GM19324 (cell line): ENCODE data around the gene NPAS1.

Source experiments
- ATAC-seq: cut with Tn5 transposase; IDR thresholded peaks from one replicate; pipeline ENCODE4 v1.9.1; 2021; ENCODE audit warnings: mild to moderate bottlenecking, moderate library complexity; ENCODE audit not compliant: unreplicated experiment, low FRiP score

NPAS1 gene, protein sequence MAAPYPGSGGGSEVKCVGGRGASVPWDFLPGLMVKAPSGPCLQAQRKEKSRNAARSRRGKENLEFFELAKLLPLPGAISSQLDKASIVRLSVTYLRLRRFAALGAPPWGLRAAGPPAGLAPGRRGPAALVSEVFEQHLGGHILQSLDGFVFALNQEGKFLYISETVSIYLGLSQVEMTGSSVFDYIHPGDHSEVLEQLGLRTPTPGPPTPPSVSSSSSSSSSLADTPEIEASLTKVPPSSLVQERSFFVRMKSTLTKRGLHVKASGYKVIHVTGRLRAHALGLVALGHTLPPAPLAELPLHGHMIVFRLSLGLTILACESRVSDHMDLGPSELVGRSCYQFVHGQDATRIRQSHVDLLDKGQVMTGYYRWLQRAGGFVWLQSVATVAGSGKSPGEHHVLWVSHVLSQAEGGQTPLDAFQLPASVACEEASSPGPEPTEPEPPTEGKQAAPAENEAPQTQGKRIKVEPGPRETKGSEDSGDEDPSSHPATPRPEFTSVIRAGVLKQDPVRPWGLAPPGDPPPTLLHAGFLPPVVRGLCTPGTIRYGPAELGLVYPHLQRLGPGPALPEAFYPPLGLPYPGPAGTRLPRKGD

DNA sequence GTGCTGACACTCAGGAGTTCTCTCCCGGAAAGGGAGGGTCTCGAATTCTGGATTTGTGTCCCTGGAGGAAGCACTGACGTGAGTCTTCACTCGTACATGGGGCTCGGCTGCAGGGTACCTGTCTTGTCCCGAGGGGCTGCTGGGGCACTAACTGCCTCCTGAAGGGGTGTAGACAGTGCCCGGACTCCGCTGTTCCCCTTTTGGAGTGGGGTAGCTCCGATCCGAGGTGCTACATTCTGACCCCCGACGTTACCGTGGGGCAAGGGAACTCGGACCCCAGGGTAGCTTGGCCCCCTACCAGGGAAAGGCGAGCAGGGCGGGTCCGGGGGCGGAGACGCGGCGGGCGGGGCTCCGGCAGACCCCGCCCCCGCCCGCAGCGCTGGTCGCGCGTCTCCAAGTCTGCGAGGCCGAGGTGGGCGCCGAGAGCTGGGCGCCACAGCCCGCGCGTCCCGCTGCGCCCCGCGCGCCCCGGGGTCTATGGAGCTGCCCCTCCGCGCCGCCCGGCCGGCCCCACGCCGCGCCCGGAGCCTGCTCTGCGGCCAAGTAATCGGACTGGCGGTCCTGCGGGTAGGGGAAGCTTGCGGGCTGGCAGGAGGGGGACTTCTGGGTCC is at the start of gene NPAS1:
Gene NPAS1 (plus strand): TSS at position 407 of the 611 bp plus-strand sequence. CDS start 1,211 bp downstream, outside the sequence.
- ATAC-seq: no peak

DNA sequence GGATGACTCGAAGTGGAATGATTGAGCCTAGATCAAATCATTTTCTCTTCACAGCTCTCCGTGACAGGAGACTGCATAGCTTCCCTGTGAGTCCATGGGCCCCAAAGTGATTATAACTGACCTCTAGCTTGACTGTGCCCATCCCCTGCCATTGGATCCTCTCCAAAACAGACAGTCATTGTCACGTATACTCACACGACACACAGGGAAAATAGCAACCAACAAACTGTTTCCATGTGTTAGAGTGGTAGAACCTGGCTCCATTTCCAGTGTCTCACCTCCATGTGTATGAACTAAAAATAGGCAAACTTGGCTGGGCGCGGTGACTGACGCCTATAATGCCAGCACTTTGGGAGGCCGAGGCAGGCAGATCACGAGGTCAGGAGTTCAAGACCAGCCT is 48.8 kb upstream of the NPAS1 start:
- no peak for ATAC-seq

DNA sequence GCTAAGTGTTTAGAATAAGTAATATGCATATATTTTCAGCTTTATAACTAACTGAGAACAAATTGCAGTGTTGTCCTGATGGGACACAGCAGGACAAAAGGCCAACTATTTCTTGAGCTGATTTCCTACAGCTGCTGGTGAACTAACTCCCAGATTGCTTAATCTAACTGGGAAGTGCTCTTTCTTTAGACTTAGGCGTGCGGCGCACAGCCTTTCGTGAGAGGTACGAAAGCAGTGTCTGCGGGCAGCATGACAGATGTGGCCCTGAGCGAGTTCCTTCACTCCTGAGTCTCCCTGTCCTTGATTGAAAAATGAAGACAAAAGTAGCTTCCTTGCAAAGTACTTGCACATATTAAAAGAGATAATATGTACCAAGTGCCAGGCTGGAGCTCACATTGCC is 47.3 kb upstream of the NPAS1 start:
- ATAC-seq: no peak

DNA sequence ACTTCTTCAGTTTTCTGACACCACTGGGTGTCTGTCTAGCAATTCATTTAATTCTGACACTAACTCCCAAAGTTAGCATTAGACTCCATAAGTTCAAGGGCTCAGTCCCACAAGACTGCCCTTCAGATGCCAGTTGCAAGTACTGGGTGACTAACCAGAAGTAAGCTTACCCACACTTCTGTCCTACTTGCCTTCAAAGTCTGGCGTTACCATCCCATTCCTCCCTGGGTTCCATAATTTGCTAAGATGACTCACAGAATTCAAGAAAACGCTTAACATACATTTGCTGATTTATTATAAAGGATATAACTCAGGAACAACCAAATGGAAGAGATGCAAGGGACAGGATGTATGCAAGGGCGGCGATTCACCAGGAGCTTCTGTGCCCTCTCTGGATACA is 45.5 kb upstream of the NPAS1 start:
- no peak for ATAC-seq

DNA sequence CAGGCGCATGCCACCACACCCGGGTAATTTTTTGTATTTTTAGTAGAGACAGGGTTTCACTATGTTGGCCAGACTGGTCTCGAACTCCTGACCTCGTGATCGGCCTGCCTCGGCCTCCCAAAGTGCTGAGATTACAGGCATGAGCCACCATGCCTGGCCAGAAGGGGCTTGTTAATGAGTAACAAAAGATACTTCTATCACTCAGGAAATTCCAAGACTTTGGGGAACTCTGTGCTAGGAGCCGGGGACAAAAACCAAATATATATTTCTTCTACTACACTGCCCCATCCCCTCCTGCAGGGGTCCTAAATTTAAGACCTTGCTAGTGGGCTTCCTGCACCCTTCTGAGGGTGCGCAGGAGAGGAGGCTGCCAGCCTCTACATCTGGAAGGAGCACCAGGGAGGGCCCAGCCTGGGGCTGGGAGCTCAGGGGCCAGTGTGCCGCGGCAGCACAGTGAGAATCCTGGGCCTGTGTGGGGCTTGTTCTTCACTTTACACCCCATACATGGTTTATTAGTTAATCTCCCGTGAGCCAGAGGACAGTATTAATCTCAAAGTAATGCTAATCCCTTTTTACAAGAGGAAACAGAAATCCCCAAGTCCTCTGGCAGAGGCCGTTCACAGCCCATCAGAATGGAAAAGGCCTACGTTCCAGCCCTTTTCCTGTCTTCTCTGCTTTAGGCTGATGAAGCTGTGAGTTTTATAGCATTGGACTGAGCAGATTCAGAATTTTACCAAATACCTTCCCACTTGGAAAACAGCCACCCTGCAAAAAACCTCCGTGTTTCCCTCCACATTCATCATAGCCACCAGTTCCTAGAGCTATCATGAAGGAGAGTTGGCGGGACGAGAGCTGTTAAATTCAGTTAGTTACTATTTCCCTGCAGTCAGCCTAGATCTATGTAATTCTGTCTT is 44.4 kb upstream of the NPAS1 start:
- no peak for ATAC-seq

DNA sequence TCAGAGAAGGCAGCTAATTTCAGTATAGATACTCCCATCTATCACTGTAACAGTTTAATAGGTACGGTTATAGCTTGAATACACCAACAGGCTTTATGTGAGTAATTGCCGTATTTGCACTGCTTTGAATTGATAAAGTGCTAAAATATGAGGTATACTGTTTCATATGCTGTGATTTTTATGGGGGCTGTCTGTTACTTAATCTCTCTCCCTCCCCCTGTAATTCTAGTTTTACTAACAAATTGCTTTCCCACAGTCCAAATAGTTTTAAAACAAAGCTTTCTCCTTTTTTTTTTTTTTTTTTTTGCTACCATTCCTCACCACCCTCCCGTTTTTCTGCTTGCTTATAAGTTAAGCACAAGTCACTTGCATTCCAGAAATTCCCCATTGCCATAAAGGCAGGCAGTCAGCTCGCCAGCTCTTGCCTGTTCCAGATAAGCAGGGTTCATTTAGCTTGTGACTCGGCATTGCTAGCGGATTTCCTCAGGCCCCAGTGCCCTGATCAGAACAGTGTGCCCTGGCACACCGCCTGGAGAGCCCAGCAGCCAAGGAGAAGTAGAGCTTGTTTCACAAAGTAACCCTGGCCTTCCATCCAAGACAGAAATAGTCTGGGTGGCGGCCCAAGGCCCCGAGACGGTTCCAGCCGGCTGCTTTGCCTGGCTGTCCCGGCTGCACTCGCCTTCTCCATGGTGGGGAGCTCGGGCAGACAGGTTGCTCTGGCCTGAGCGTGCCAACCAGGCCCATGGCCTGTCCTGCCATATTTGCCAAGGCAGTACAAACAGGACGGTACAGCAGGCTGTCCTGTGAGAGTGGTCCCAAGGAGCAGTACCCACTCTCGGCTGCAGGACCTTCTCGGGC is 43.5 kb upstream of the NPAS1 start:
- ATAC-seq: no peak

DNA sequence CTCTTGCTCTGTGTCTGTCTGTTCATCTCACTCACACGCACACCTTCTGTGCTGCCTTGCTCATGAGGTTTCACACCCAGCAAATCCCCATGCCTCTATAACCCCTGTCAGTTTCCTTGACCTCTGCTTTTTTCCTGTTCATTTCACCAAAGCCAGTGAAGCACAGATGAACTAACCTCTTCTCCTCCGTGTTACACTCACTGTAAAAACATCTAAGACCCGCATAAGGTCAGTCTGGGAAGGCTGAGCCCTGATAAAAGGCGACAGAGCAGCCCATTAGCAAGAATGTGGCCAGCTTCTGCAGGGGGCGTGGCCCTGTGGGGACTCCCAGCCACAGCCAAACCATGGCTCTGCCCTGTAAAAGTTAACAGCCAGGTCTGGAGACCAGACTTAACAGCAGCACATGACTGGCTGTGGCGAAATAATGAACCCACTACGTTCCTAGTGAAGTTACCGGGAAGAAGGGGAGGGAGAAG is 42.8 kb upstream of the NPAS1 start:
- ATAC-seq: no peak

DNA sequence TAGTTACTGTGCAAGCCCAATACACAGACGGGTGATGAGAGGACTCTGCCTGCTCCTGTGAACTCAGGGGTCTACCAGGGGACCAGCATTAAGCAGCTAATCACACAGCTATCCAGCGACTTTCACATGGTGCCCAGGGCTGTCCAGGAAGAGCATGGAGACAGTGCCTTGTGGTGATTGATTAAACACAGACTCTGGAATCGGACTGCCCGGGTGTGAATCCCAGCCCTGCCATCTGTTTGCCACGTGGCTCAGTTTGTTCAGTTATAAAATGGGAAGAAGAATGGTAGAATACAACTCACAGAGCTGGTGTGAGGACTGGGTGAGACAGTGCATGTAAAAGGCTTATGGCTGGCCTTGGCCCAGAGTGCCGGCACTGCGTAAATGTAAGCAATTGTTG is 42.1 kb upstream of the NPAS1 start:
- no peak for ATAC-seq

DNA sequence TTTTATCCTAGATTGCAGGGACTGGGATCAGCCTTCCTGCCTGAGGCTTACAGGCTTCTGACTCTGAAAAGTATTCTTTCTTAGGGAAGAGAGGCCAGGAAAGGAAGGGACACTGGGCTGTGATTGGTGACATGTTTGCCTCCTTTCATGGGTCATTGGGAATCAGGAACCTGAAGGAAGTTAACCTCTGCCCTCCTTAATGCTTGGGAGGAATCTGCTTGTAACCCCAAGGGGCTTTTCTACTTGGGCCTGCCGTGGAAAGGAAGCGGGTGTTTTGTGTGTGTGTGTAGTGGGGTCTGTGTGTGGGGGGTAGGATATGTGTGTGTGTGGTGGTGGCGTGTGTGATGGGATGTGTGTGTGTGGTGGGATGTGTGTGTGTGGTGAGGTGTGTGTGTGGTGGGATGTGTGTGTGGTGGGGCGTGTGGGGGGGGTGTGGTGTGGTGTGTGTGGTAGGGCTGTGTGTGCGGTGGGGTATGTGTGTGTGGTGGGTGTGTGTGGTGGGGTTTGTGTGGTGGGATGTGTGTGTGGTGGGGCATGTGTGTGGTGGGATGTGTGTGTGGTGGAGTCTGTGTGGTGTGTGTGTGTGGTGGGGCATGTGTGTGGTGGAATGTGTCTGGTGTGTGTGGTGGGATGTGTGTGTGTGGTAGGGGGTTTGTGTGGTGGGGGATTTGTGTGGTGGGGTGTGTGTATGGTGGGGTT is 41.3 kb upstream of the NPAS1 start:
- ATAC-seq: no peak

DNA sequence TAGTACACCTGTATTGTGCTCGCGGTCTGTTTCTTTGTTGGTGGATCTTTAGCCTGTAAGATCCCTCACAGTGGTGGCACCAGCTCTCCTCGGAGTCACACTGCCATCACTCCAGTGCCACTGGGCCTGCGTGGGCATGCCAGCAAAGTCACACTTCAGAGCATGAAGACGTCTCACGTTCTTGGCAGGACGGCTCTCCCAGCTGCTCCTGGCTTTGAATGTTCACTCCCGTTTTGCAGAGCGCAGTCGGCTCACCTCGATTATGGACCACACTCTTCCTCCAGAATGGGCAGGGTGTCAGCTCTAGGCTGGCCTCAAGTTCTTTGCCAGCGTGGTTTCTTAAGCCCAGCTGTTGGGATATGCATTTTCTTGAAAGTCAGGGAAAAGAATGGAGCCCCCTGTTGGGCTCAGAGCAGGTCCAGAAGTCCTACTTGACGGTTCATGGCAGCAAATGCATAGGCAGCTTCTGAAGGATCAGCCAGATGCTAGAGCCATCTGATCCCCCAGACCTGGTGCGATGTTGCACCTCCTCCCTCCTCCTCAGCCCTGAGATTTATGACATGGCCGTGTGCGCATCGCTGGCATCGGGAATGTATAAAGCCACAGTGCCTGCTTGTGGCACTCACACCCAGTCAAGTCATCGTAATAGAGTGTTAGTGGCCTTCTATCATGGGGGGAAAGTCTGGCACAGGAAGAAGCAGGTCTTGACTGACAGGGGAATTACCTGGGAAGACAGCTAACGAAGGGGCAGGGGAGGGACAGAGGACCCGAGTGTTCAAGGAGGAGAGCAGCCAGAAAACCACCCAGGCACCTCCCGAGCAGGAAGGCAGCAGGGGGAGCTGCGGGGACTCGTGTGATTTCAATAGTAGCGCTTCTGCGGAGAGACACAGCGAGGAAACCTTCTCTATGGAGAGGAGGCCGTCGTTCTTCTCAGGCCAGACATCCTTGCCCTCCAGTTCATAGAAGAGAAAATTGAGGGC is 40.2 kb upstream of the NPAS1 start:
- ATAC-seq: no peak

DNA sequence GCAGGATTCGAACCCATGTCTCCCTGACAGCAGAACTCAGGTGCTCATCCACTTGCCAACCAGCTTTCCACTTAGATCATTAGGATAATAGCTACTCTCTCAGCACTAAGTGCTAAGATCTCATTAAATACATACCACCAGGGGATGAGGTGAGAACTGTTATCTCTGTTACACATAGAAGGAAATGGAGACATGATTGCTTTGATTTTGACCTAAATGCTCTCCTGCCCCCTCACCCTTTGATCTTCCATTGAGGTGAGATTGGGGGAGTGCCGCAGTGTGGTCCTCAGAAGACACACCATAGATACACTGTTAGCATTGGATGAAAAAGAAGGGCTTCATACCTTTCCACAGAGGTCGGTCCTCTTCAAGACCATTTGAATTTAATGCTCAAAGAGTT is 38.9 kb upstream of the NPAS1 start:
- no peak for ATAC-seq

DNA sequence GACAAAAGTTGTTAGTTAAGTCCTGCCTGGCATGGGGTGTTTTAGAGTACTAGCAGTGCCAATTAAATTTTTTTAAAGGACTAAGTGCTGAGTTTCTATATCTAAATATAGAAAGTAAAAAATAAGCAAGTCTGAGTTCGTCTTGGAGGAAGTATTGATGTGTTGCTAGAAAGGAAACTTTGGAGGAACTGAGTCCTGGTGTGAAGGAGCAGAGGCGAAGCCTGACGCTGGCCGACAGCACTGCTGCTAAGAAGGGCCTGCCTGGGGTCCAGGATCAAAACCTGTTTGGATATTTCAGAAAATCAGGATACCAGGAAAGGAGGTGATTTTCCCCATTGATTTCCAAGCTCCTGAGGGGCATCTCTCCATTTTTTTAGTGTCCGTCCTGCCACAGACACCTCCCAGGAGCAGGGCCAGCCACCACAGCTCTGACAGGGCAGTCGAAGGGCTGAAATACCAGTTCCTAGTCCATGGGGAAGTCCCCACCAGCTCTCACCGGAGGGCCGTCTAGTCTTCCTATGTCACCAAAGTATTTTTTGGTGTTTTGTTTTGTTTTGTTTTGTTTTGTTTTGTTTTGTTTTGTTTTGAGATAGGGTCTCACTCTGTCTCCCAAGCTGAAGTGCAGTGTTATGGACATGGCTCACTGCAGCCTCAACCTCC is 38.2 kb upstream of the NPAS1 start:
- no peak for ATAC-seq

DNA sequence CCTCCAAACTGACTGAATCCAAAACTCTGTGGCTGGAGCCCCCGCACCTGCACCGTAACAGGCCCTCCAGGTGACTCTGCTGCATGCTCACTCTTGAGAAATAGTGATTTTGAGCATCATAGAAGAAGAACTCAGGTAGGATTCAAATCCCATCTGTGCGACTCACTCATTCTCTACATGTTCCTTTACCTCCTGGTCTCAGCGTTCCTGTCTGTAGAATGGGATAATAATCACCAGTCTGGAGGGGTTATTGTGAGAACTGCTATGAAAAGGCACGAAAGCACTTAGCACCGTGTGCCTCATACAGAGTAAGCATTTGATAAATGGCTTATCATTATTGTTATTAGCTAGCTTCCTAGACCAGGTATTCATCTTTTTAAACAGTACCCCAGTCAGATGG is 36.5 kb upstream of the NPAS1 start:
- ATAC-seq: no peak

DNA sequence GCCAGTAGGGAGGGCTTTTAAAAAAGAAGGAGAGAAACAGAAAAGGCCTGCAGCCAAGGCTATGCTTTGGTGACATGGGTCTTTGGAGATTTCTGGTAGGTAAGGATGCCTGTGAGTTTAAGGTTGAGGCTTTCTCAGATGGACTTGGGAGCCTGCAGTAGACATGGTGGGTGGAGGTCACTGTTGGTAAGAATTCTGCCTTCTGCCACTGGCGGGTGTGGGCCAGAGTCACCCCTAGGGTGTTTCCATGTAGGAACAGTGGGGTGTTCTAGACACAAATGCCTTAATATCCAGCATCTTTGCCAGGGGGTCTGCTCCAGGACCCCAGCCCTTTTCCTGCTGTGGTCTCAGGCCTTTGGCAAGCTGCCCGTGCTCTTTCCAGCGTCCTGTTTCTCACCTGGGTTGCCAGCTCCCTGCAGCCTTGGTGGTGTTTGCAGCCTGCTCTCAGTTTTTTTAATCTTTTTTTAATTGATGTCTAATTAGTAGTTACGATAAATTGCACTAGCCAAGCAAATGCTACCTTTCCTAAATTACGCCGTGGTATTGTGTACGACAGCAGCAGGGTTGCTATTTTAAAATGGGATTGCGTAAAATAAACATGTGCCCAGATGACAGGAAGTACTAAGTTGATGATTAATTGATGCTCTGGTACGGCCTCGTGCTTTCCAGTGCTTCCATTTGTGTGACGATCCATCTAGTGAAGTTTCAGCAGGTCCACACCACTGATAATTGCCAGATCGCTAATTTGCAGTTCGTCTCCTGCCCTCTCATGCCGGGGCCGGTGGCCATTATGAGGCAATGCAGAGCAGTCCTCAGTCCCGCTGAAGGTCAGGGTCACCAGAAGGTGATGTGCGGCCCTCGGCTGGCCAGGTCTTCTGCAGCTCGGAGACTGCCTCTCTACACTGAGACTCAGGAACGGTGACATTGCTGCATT is 35.3 kb upstream of the NPAS1 start:
- no peak for ATAC-seq

DNA sequence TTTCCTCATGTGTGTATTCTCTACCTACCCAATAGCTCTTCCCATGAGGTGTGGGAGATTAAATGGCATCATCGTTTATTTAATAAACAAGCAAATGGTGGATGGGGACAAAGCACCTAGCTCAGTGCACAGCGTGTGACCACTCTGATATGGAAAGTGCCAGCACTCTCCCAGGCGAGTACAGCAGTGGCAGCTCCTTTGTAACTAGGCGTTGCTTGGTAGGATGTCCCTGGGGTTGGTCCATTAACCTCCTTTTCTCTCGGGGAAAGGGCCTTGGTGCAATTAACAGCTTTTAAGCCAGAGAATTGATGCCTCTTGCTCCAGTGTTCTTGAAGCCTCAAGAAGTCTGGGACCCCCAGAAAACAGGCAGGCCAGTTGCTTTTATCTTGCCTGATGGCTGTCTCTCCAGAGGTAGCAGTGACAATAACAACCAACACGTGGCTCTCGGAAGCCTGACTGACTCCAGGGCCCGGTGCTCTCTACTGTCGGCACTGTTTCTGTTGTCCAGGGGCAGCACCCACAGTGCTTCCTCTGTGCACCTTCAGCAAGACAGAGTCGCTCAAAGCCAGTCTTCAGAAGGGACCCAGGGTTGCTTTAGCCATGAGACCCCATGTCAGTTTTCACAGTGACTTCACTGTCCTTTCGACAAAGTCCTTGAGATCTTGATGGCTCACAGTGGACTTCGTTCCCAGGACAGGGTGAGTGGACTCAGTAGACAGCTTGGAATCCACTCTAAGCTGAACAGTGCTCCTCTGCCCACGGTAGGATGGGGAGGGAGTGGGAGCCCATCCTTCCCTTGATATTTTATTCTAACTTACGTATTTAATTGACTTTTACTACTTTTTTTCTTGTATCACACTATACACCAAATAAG is 33.9 kb upstream of the NPAS1 start:
- ATAC-seq: no peak
